Endothelial cell of umbilical vein (primary cell): ENCODE measurements around the gene CMPK2. TPM values are rescaled to one million over a fixed set of nuclear protein-coding genes. Genes with fewer than 3 reads are reported as not detected.

Source experiments
- BruUV-seq: library from RNA; stranded (reverse); fragments of 400-500 nt; replicated peaks from 2 replicates; lab custom pipeline; 2021; lab: Mats Ljungman, UMichigan
- CTCF ChIA-PET: fragments of 300-600, 350-600 bp; sonication (Branson Sonifier 250); formaldehyde crosslinking; loops from one replicate; lab custom pipeline; 2021; ENCODE audit warnings: antibody characterized with exemption, inconsistent platforms; lab: Charles Lee
- POLR2A ChIA-PET: fragments of 300-600, 350-600 bp; sonication (Branson Sonifier 250); formaldehyde crosslinking; loops from one replicate; lab custom pipeline; 2021; ENCODE audit warnings: antibody characterized with exemption, inconsistent platforms; lab: Charles Lee
- DNase-seq: peaks from one replicate; pipeline ENCODE4 v3.0.0-alpha.2; 2011; ENCODE audit warnings: low read depth, low spot score
- FAIRE-seq: peaks from 2 replicates; lab custom pipeline; 2011; peaks lifted over from hg19 to GRCh38; lab: Jason Lieb, UNC
- H2AFZ ChIP-seq: 2 replicates; pipeline ENCODE4 v1.6.0; 2012; ENCODE audit warnings: low read depth, low read length, control low read depth, inconsistent platforms
- H3K27ac ChIP-seq: 2 replicates; pipeline ENCODE4 v1.5.1; 2011; ENCODE audit warnings: low read depth, mild to moderate bottlenecking, control low read depth, low read length, moderate library complexity; ENCODE audit not compliant: insufficient read depth
- H3K27me3 ChIP-seq, 2 experiments: 2 replicates each; pipeline versions ENCODE4 v1.6.0 to v1.6.1; 2011; ENCODE audit warnings: low read length in 2 of 2, mixed read lengths in 1 of 2; ENCODE audit not compliant: control insufficient read depth in 2 of 2, insufficient read depth in 2 of 2
- H3K36me3 ChIP-seq, 2 experiments: 2 replicates in 1 of 2; 3 replicates in 1 of 2; pipeline ENCODE4 v1.5.1; 2011; ENCODE audit warnings: low read length in 2 of 2, mild to moderate bottlenecking in 1 of 2, moderate library complexity in 1 of 2; ENCODE audit not compliant: control insufficient read depth in 2 of 2, insufficient read depth in 2 of 2; ENCODE audit errors: extremely low read depth in 1 of 2
- H3K4me1 ChIP-seq: 3 replicates; pipeline ENCODE4 v1.5.1; 2011; ENCODE audit warnings: mild to moderate bottlenecking, low read length; ENCODE audit not compliant: control insufficient read depth, insufficient read depth; ENCODE audit errors: extremely low read depth
- H3K4me2 ChIP-seq: 2 replicates; pipeline ENCODE4 v1.6.1; 2011; ENCODE audit warnings: low read length, control low read depth, mixed read lengths; ENCODE audit not compliant: insufficient read depth
- H3K4me3 ChIP-seq, 3 experiments: fragments of 200-600 bp in 1 of 3; sonication (generic), shearing (Covaris generic) in 1 of 3; replicated peaks in 1 of 3; 2 replicates each; pipeline ENCODE4 v1.5.1; 2011 to 2016; ENCODE audit warnings: control low read depth in 3 of 3, low read length in 3 of 3, mild to moderate bottlenecking in 2 of 3, inconsistent platforms in 1 of 3, low read depth in 1 of 3, moderate library complexity in 1 of 3; ENCODE audit not compliant: insufficient read depth in 1 of 3
- H3K79me2 ChIP-seq: 2 replicates; pipeline ENCODE4 v1.6.0; 2012; ENCODE audit warnings: low read length, inconsistent platforms; ENCODE audit not compliant: control insufficient read depth, insufficient read depth
- H3K9ac ChIP-seq: replicated peaks from 2 replicates; pipeline ENCODE3; 2011; ENCODE audit warnings: low read length, control low read depth; ENCODE audit not compliant: insufficient read depth; ENCODE audit errors: extremely low read depth
- H3K9me1 ChIP-seq: replicated peaks from 3 replicates; pipeline ENCODE4 v1.6.0; 2011; ENCODE audit warnings: mild to moderate bottlenecking, low read length; ENCODE audit not compliant: control insufficient read depth, insufficient read depth; ENCODE audit errors: extremely low read depth
- H3K9me3 ChIP-seq: replicated peaks from 2 replicates; pipeline ENCODE4 v1.5.1; 2012; ENCODE audit warnings: low read length, inconsistent platforms; ENCODE audit not compliant: control insufficient read depth, insufficient read depth
- H4K20me1 ChIP-seq: replicated peaks from 2 replicates; pipeline ENCODE3; 2011; ENCODE audit warnings: mild to moderate bottlenecking, low read length; ENCODE audit not compliant: control insufficient read depth, insufficient read depth; ENCODE audit errors: extremely low read depth
- EZH2 ChIP-seq: IDR thresholded peaks from 2 replicates; pipeline ENCODE4 v1.6.1; 2012; ENCODE audit warnings: borderline replicate concordance, low read depth, mild to moderate bottlenecking, moderate library complexity, low read length, inconsistent platforms; ENCODE audit not compliant: severe bottlenecking
- FOS ChIP-seq: IDR thresholded peaks from 2 replicates; pipeline ENCODE4 v1.6.1; 2011; ENCODE audit warnings: mild to moderate bottlenecking, low read length, moderate library complexity, borderline replicate concordance; ENCODE audit not compliant: insufficient read depth
- GATA2 ChIP-seq: IDR thresholded peaks from 2 replicates; pipeline ENCODE4 v1.7.0; 2011; ENCODE audit warnings: low read depth, mild to moderate bottlenecking, moderate library complexity, mixed read lengths, low read length; ENCODE audit not compliant: insufficient read length, insufficient read depth
- JUN ChIP-seq: IDR thresholded peaks from 2 replicates; pipeline ENCODE4 v1.6.1; 2011; ENCODE audit warnings: borderline replicate concordance, low read depth; ENCODE audit not compliant: insufficient read length, insufficient read depth
- MYC ChIP-seq: IDR thresholded peaks from one replicate; pipeline ENCODE4 v1.6.1; 2011; ENCODE audit warnings: mild to moderate bottlenecking, low read depth, low read length
- POLR2A ChIP-seq: IDR thresholded peaks from 2 replicates; pipeline ENCODE4 v1.6.1; 2012; ENCODE audit warnings: low read depth, mild to moderate bottlenecking, control low read depth, low read length
- POLR2AphosphoS5 ChIP-seq: IDR thresholded peaks from 2 replicates; pipeline ENCODE4 v1.6.1; 2012; ENCODE audit warnings: low read depth, mild to moderate bottlenecking, control low read depth, low read length, moderate library complexity; ENCODE audit not compliant: insufficient read depth
- dilution Hi-C: fragments of 300-500 bp; cut with MboI; formaldehyde crosslinking; loops from one replicate; pipeline ENCODE4 v1.15.0; 2019; ENCODE audit warnings: low sequenced_read_pairs; ENCODE audit not compliant: extremely low pct_ligation_motif_present
- intact Hi-C: fragments of 100-400 bp; cut with micrococcal nuclease; formaldehyde crosslinking; loops from one replicate; pipeline ENCODE4 v1.10.0; 2022
- polyA plus RNA-seq, 4 experiments: library from polyadenylated mRNA; depleted of rRNA in 3 of 4; stranded (reverse) in 3 of 4; unstranded in 1 of 4; fragments of >200 nt; gene quantifications; 2 replicates each; pipeline versions ENCODE4 v1.2.1 to v1.2.3, GENCODE V29; 2011 to 2012; ENCODE audit warnings: missing spikeins in 1 of 4
- total RNA-seq: library from RNA; stranded (reverse); gene quantifications from 2 replicates; pipeline ENCODE4 v1.2.3, GENCODE V29; 2021
- TF ChIP-seq, protein P1 (sequence below), 2 donors: IDR thresholded peaks; 1 replicate in 1 of 2; 2 replicates in 1 of 2; pipeline ENCODE4 v1.5.1; 2011; ENCODE audit warnings: low read length in 2 of 2, mild to moderate bottlenecking in 2 of 2, moderate library complexity in 2 of 2, control low read depth in 1 of 2, inconsistent platforms in 1 of 2, low read depth in 1 of 2; ENCODE audit not compliant: insufficient read depth in 1 of 2; ENCODE audit errors: extremely low read depth in 1 of 2
- TF ChIP-seq, protein P2 (sequence below): IDR thresholded peaks from 2 replicates; pipeline ENCODE4 v1.6.1; 2011; ENCODE audit not compliant: insufficient read depth, insufficient read length

CMPK2 gene
- total and polyA plus RNA-seq, 2 donors (not counting 3 experiments of a cell fraction or from before 2014, with no cell fraction given): 0.15 to 0.69 TPM

DNA sequence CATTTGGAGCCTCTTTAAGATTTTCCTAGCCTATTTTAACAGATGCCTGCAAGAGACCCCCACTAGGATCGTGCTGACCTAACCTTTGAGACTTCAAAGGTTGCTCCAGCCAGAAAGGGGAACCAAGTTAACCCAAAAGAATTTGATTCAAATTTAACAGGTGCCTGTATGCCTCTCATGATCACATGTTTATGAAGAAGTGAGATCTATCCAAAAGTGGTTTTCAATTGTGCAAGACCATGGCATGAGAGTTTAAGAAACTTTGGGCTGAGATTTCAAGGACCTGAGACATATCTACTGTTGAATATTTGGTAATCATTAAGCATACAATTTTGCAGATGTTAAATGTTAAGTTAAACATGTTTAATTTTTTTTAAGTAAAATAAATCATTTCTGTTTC, 10.6 kb upstream of the CMPK2 start:
- no peaks in the 10 kb centered on the region for H3K9me3 ChIP-seq
- H3K9me1 ChIP-seq: no peaks in the 10 kb centered on the region
- H3K4me1 ChIP-seq: no peaks in the 10 kb centered on the region
- dilution Hi-C loops: no loop called here
- no peaks in the 10 kb centered on the region for H3K36me3 ChIP-seq
- POLR2A ChIA-PET: no interaction called here
- H3K27ac ChIP-seq: no peak overlapping the region
- H3K79me2 ChIP-seq: no peaks in the 10 kb centered on the region
- H3K4me3 ChIP-seq: no peak overlapping the region
- no peak overlapping the region for H3K9ac ChIP-seq
- intact Hi-C loops: no loop called here
- H4K20me1 ChIP-seq: no peaks in the 10 kb centered on the region
- FAIRE-seq (no peak), DNase-seq (no peak)
- peaks cover 2 to 15% of the 10 kb centered on the region in 2 experiments for H3K27me3 ChIP-seq
- CTCF ChIA-PET: interaction anchor here (1.6 kb wide), 1 partner anchor 8 kb away, joined by 4 read pairs; no protein-coding TSS in a partner anchor
- no peak overlapping the region for H2AFZ ChIP-seq
- BruUV-seq: no TSS peak
- no peak overlapping the region for H3K4me2 ChIP-seq
- TF ChIP-seq, protein P1, sequence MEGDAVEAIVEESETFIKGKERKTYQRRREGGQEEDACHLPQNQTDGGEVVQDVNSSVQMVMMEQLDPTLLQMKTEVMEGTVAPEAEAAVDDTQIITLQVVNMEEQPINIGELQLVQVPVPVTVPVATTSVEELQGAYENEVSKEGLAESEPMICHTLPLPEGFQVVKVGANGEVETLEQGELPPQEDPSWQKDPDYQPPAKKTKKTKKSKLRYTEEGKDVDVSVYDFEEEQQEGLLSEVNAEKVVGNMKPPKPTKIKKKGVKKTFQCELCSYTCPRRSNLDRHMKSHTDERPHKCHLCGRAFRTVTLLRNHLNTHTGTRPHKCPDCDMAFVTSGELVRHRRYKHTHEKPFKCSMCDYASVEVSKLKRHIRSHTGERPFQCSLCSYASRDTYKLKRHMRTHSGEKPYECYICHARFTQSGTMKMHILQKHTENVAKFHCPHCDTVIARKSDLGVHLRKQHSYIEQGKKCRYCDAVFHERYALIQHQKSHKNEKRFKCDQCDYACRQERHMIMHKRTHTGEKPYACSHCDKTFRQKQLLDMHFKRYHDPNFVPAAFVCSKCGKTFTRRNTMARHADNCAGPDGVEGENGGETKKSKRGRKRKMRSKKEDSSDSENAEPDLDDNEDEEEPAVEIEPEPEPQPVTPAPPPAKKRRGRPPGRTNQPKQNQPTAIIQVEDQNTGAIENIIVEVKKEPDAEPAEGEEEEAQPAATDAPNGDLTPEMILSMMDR (IDR thresholded peaks at IDR 0.05; ENCODE audit: extremely low read depth in 1 of 2, insufficient read depth in 1 of 2, low read depth in 1 of 2, low read length in 2 of 2): no peak
- TF ChIP-seq FOS: no peak
- no peak for TF ChIP-seq EZH2
- no peak for TF ChIP-seq POLR2AphosphoS5
- no peak for TF ChIP-seq POLR2A
- no peak for TF ChIP-seq JUN
- TF ChIP-seq, protein P2, sequence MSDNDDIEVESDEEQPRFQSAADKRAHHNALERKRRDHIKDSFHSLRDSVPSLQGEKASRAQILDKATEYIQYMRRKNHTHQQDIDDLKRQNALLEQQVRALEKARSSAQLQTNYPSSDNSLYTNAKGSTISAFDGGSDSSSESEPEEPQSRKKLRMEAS: no peak
- TF ChIP-seq MYC: no peak
- TF ChIP-seq GATA2: no peak
